ENCODE results near the gene SFT2D3. TPM values are rescaled to one million over a fixed set of nuclear protein-coding genes. Genes with fewer than 3 reads are reported as not detected.

The SFT2D3 gene
- total RNA-seq, 3 donors from 2014 or later (not counting 1 experiment from before 2014, with no cell fraction given) = 5.5 to 6.6 (median 6.4) TPM

DNA sequence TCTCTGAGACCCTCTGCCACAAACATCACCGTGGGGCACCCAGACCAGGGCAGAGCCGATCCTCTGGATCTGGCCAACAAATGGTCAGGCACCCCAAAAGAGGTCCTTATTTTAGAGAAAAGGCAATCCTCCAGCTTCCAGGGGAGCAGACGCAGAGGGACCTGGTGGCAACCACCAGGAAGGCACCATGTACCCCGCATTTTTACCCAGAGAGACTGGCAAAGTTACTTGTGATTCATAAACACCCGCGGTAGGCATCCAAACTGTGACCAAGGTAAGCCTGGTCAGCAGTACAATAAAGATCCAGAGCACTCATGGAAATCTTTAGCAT lies 36.4 kb upstream of the SFT2D3 start:
- Histone ChIP-seq H3K4me3 (ENCODE audit: low read length) (no peak overlapping the region), H3K9me3 (ENCODE audit: control insufficient read depth, insufficient read depth, low read length) (no peaks in the 10 kb centered on the region), H3K36me3 (ENCODE audit: control insufficient read depth, insufficient read depth, low read length) (no peaks in the 10 kb centered on the region), H3K27me3 (ENCODE audit: control insufficient read depth, insufficient read depth, low read length) (peaks cover 12% of the 10 kb centered on the region), H3K27ac (ENCODE audit: low read length) (no peak overlapping the region), H3K4me1 (ENCODE audit: control insufficient read depth, insufficient read depth, low read length) (no peaks in the 10 kb centered on the region)
- intact Hi-C loops (cut with micrococcal nuclease) = no loop called here
- no peak overlapping the region for H3K4me3 Mint-ChIP-seq
- no peaks in the 10 kb centered on the region for H3K36me3 Mint-ChIP-seq
- ATAC-seq (no peak), DNase-seq (no peak)
- no peaks in the 10 kb centered on the region for H3K9me3 Mint-ChIP-seq
- H3K27me3 Mint-ChIP-seq (ENCODE audit: low read depth in 2 of 2) = peaks cover 34 to 55% of the 10 kb centered on the region in 2 donors
- peaks cover 0 to 5% of the 10 kb centered on the region in 2 donors for H3K4me1 Mint-ChIP-seq
- no peak overlapping the region for H3K27ac Mint-ChIP-seq
- 91% methylated on average over 6 of the region's 6 CpGs for WGBS (ENCODE audit: insufficient coverage)
- TF ChIP-seq, protein P1, sequence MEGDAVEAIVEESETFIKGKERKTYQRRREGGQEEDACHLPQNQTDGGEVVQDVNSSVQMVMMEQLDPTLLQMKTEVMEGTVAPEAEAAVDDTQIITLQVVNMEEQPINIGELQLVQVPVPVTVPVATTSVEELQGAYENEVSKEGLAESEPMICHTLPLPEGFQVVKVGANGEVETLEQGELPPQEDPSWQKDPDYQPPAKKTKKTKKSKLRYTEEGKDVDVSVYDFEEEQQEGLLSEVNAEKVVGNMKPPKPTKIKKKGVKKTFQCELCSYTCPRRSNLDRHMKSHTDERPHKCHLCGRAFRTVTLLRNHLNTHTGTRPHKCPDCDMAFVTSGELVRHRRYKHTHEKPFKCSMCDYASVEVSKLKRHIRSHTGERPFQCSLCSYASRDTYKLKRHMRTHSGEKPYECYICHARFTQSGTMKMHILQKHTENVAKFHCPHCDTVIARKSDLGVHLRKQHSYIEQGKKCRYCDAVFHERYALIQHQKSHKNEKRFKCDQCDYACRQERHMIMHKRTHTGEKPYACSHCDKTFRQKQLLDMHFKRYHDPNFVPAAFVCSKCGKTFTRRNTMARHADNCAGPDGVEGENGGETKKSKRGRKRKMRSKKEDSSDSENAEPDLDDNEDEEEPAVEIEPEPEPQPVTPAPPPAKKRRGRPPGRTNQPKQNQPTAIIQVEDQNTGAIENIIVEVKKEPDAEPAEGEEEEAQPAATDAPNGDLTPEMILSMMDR (IDR thresholded peaks at IDR 0.05) = no peak

DNA sequence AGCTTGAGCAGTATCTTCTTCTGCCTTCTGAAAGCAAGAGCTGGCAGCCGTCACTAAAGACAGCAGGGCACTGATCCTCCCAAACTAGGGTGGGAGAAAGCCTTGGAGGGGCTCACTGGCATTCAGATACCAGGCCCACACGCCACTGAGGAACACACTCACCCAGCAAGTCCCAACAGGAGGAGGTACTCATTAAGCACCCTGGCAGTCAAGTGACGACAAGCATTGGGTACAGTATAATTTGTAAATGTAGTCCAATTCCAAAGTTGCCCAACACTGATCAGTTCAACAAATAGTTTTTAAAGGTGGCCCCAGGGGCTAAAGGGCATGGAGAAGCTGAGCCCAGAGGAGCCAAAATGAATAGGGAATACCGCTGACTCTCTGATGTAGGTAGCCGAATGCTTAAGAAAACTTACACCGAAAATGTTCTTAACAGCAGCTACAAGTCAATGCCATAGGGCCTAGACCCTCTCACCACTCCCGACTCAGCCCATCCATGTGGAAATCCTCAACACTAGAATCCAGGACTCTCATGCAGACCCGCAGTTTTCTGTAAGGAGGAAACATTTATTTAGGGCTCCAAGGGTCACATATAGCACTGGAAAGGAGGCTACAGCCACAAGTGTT lies 35.9 kb upstream of the SFT2D3 start:
- no peak for ATAC-seq
- Mint-ChIP-seq H3K4me3 (no peak overlapping the region), H3K9me3 (no peaks in the 10 kb centered on the region), H3K36me3 (no peaks in the 10 kb centered on the region), H3K27ac (no peak overlapping the region), H3K4me1 (peaks cover 0 to 4% of the 10 kb centered on the region in 2 donors), H3K27me3 (ENCODE audit: low read depth in 2 of 2) (peaks cover 34 to 60% of the 10 kb centered on the region in 2 donors)
- H3K27ac ChIP-seq (ENCODE audit: low read length) = no peak overlapping the region
- TF ChIP-seq, protein P1 (IDR thresholded peaks at IDR 0.05) = no peak
- no peak overlapping the region for H3K4me3 ChIP-seq (ENCODE audit: low read length)
- peaks cover 12% of the 10 kb centered on the region for H3K27me3 ChIP-seq (ENCODE audit: control insufficient read depth, insufficient read depth, low read length)
- DNase-seq = no peak
- 92% methylated on average over 8 of the region's 8 CpGs for WGBS (ENCODE audit: insufficient coverage)
- intact Hi-C loops (cut with micrococcal nuclease) = no loop called here
- no peaks in the 10 kb centered on the region for H3K36me3 ChIP-seq (ENCODE audit: control insufficient read depth, insufficient read depth, low read length)
- H3K9me3 ChIP-seq (ENCODE audit: control insufficient read depth, insufficient read depth, low read length) = no peaks in the 10 kb centered on the region
- H3K4me1 ChIP-seq (ENCODE audit: control insufficient read depth, insufficient read depth, low read length) = no peaks in the 10 kb centered on the region

DNA sequence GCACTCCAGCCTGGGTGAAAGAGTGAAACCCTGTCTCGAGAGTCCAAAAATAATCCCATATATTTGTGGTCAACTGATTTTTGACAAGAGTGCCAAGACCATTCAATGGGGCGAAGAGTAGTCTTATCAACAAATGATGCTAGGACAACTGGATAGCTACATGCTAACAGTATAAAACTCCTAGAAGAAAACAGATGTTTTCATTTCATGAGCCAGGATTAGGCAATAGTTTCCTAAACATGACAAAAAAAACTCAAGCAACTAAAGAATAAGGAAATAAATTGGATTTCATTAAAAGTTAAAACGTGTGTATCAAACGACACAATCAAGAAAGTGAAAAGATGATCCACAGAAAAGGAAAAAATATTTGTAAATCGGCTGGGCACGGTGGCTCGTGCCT lies 32.2 kb upstream of the SFT2D3 start:
- TF ChIP-seq, protein P1 (IDR thresholded peaks at IDR 0.05) = no peak
- peaks cover under 1% of the 10 kb centered on the region for H3K4me1 ChIP-seq (ENCODE audit: control insufficient read depth, insufficient read depth, low read length)
- H3K36me3 ChIP-seq (ENCODE audit: control insufficient read depth, insufficient read depth, low read length) = no peaks in the 10 kb centered on the region
- intact Hi-C loops (cut with micrococcal nuclease) = no loop called here
- DNase-seq (no peak), ATAC-seq (no peak)
- Mint-ChIP-seq H3K27me3 (ENCODE audit: low read depth in 2 of 2) (peaks cover 40 to 82% of the 10 kb centered on the region in 2 donors), H3K27ac (no peak overlapping the region), H3K9me3 (no peaks in the 10 kb centered on the region), H3K36me3 (no peaks in the 10 kb centered on the region), H3K4me1 (peaks cover 0 to under 1% of the 10 kb centered on the region in 2 donors), H3K4me3 (no peak overlapping the region)
- peaks cover 9% of the 10 kb centered on the region for H3K27me3 ChIP-seq (ENCODE audit: control insufficient read depth, insufficient read depth, low read length)
- no peak overlapping the region for H3K27ac ChIP-seq (ENCODE audit: low read length)
- 92% methylated on average over 7 of the region's 7 CpGs for WGBS (ENCODE audit: insufficient coverage)
- no peaks in the 10 kb centered on the region for H3K9me3 ChIP-seq (ENCODE audit: control insufficient read depth, insufficient read depth, low read length)
- H3K4me3 ChIP-seq (ENCODE audit: low read length) = no peak overlapping the region
